Measurements from ENCODE around the gene RNF26. TPM values are rescaled to one million over a fixed set of nuclear protein-coding genes. Genes with fewer than 3 reads are reported as not detected.

Gene RNF26
- total and polyA plus RNA-seq, 2 donors (not counting 1 experiment from before 2014, with no cell fraction given) = 7.1 to 22.9 TPM

DNA sequence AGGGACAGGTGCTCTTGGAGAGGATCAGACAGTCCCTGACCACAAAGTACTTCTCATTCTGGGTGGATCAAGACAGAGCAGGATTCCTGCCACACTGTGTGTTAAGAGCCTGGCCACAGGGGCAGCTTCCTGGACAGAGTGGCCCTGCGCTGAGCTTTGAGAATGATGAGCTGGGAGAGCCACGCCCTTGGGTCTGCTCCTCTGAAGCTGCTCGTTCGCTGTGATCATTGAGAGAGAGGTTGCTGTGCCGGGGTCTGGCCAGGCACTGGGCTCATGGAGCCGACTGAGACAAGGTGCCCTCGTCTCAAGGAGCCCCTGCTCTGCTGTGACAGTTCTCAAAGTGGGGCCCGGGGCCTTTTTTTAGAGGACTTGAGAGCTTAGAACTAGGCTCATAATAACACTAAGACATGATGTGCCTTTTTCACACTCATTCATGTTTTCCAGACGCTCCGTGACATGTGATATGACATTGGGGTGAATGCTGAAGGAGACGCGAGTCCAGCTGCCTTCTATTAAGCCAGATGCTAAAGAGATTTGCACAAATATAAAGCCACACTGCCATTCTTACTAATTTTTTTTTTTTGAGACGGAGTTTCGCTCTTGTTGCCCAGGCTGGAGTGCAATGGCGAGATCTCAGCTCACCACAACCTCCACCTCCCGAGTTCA, 13.7 kb downstream of the RNF26 start:
- Histone ChIP-seq H3K79me2 (ENCODE audit: control insufficient read depth, insufficient read depth, low read length) (no peaks in the 10 kb centered on the region), H3K27ac (ENCODE audit: insufficient read depth, low read length) (no peak overlapping the region), H3K4me3 (replicated peaks in 1 of 4; ENCODE audit: control extremely low read depth in 1 of 4, insufficient read depth in 1 of 4, low read depth in 3 of 4, low read length in 4 of 4) (no peak overlapping the region), H4K20me1 (ENCODE audit: control insufficient read depth, extremely low read depth, insufficient read depth, low read length) (no peaks in the 10 kb centered on the region), H3K36me3 (ENCODE audit: control insufficient read depth, insufficient read depth, low read length) (no peaks in the 10 kb centered on the region), H3K4me2 (ENCODE audit: extremely low read depth, insufficient read depth, low read length) (no peak overlapping the region), H3K4me1 (ENCODE audit: control insufficient read depth, extremely low read depth, insufficient read depth, low read length) (no peaks in the 10 kb centered on the region), H2AFZ (ENCODE audit: low read length) (no peak overlapping the region), H3K27me3 (ENCODE audit: control insufficient read depth, insufficient read depth, low read length) (peaks cover 25% of the 10 kb centered on the region), H3K9me3 (ENCODE audit: control insufficient read depth, insufficient read depth, low read depth, low read length) (no peaks in the 10 kb centered on the region), H3K9ac (ENCODE audit: insufficient read depth, low read length) (no peak overlapping the region)
- TF ChIP-seq, protein P1, sequence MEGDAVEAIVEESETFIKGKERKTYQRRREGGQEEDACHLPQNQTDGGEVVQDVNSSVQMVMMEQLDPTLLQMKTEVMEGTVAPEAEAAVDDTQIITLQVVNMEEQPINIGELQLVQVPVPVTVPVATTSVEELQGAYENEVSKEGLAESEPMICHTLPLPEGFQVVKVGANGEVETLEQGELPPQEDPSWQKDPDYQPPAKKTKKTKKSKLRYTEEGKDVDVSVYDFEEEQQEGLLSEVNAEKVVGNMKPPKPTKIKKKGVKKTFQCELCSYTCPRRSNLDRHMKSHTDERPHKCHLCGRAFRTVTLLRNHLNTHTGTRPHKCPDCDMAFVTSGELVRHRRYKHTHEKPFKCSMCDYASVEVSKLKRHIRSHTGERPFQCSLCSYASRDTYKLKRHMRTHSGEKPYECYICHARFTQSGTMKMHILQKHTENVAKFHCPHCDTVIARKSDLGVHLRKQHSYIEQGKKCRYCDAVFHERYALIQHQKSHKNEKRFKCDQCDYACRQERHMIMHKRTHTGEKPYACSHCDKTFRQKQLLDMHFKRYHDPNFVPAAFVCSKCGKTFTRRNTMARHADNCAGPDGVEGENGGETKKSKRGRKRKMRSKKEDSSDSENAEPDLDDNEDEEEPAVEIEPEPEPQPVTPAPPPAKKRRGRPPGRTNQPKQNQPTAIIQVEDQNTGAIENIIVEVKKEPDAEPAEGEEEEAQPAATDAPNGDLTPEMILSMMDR (conservative IDR thresholded peaks at IDR 0.05 in 1 of 2, IDR thresholded peaks at IDR 0.05 in 1 of 2; ENCODE audit: low read depth in 1 of 2, low read length in 2 of 2) = no peak
- TF ChIP-seq EZH2 (IDR thresholded peaks at IDR 0.05; ENCODE audit: low read length, missing control alignments) = no peak
- DNase-seq (ENCODE audit: low read depth in 2 of 2) = no peak

DNA sequence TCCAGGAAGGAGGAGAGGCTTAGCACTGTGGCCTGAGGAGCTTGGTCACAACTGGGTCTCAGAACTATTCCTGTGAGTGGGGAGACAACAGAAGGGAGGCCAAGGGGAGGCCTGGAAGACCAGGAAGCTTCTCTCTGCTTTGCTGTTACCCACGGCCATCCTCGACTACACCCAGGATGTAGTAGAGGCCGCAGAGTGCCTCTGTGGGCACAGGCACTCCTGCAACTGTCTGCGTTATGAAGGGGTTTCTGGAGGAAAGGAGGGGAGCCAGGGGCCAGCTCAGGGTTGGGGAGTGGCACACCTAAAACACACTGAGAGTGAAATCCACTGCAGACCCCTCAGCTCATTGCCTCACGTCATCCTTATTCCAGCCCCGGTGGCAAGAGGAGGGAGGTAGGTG, 16.0 kb downstream of the RNF26 start:
- Histone ChIP-seq H3K4me1 (ENCODE audit: control insufficient read depth, extremely low read depth, insufficient read depth, low read length) (no peaks in the 10 kb centered on the region), H3K9ac (ENCODE audit: insufficient read depth, low read length) (no peak overlapping the region), H2AFZ (ENCODE audit: low read length) (no peak overlapping the region), H3K36me3 (ENCODE audit: control insufficient read depth, insufficient read depth, low read length) (no peaks in the 10 kb centered on the region), H3K27ac (ENCODE audit: insufficient read depth, low read length) (no peak overlapping the region), H3K4me3 (replicated peaks in 1 of 4; ENCODE audit: control extremely low read depth in 1 of 4, insufficient read depth in 1 of 4, low read depth in 3 of 4, low read length in 4 of 4) (no peak overlapping the region), H3K4me2 (ENCODE audit: extremely low read depth, insufficient read depth, low read length) (no peak overlapping the region), H4K20me1 (ENCODE audit: control insufficient read depth, extremely low read depth, insufficient read depth, low read length) (no peaks in the 10 kb centered on the region), H3K79me2 (ENCODE audit: control insufficient read depth, insufficient read depth, low read length) (no peaks in the 10 kb centered on the region), H3K9me3 (ENCODE audit: control insufficient read depth, insufficient read depth, low read depth, low read length) (no peaks in the 10 kb centered on the region), H3K27me3 (ENCODE audit: control insufficient read depth, insufficient read depth, low read length) (peaks cover 20% of the 10 kb centered on the region)
- DNase-seq (ENCODE audit: low read depth in 2 of 2) = no peak
- TF ChIP-seq, protein P1 (conservative IDR thresholded peaks at IDR 0.05 in 1 of 2, IDR thresholded peaks at IDR 0.05 in 1 of 2; ENCODE audit: low read depth in 1 of 2, low read length in 2 of 2) = no peak
- no peak for TF ChIP-seq EZH2 (IDR thresholded peaks at IDR 0.05; ENCODE audit: low read length, missing control alignments)

DNA sequence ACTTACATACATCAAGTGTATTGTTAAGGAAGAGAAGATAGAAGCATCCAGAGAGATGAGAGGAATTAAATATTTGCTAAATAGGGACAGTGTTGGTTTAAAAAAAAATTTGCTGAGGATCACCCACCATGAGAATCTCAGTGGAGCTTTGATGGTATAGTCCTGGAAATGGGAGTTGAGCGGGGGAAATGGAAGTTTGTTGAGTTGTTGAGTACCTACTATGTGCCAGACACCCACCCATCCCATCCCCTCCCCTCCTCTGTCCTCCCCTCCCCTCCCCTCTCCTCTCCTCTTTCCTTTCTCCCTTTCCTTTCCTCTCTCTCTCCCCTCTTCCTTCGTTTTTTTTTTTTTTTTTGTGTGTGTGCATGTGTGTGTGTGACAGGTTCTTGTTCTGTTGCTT, 16.9 kb downstream of the RNF26 start:
- H3K9me3 ChIP-seq (ENCODE audit: control insufficient read depth, insufficient read depth, low read depth, low read length) = no peaks in the 10 kb centered on the region
- DNase-seq (ENCODE audit: low read depth in 2 of 2) = no peak
- no peaks in the 10 kb centered on the region for H4K20me1 ChIP-seq (ENCODE audit: control insufficient read depth, extremely low read depth, insufficient read depth, low read length)
- H2AFZ ChIP-seq (ENCODE audit: low read length) = no peak overlapping the region
- H3K79me2 ChIP-seq (ENCODE audit: control insufficient read depth, insufficient read depth, low read length) = no peaks in the 10 kb centered on the region
- H3K4me1 ChIP-seq (ENCODE audit: control insufficient read depth, extremely low read depth, insufficient read depth, low read length) = no peaks in the 10 kb centered on the region
- H3K9ac ChIP-seq (ENCODE audit: insufficient read depth, low read length) = no peak overlapping the region
- H3K27ac ChIP-seq (ENCODE audit: insufficient read depth, low read length) = no peak overlapping the region
- H3K36me3 ChIP-seq (ENCODE audit: control insufficient read depth, insufficient read depth, low read length) = no peaks in the 10 kb centered on the region
- no peak for TF ChIP-seq EZH2 (IDR thresholded peaks at IDR 0.05; ENCODE audit: low read length, missing control alignments)
- H3K4me2 ChIP-seq (ENCODE audit: extremely low read depth, insufficient read depth, low read length) = no peak overlapping the region
- H3K27me3 ChIP-seq (ENCODE audit: control insufficient read depth, insufficient read depth, low read length) = peaks cover 18% of the 10 kb centered on the region
- no peak overlapping the region for H3K4me3 ChIP-seq (replicated peaks in 1 of 4; ENCODE audit: control extremely low read depth in 1 of 4, insufficient read depth in 1 of 4, low read depth in 3 of 4, low read length in 4 of 4)

Measured in fibroblast of lung (primary cell).